HL-60 (cell line): ENCODE results near the gene CDK2.
"Not testable (repeated sequence)": the region's sequence is repeated elsewhere in the genome, so short reads cannot be mapped to it uniquely, and the experiment has no call there.

ENCODE experiments used
- DNase-seq, 2 experiments: peaks; one replicate each; pipeline ENCODE4 v3.0.0-alpha.2; 2010 to 2020; ENCODE audit warnings: low read depth in 1 of 2, low spot score in 1 of 2
- H3K27ac ChIP-seq: fragments of 250-450 bp; sonication (Bioruptor Pico); replicated peaks from 2 replicates; pipeline ENCODE4 v1.5.1; 2020; ENCODE audit warnings: mild to moderate bottlenecking, moderate library complexity
- H3K27me3 ChIP-seq: fragments of 250-450 bp; sonication (Bioruptor Pico); 2 replicates; pipeline ENCODE4 v1.5.1; 2021; ENCODE audit warnings: mild to moderate bottlenecking, moderate library complexity; ENCODE audit not compliant: insufficient read depth, poor library complexity, severe bottlenecking
- H3K4me3 ChIP-seq: replicated peaks from 2 replicates; pipeline ENCODE4 v1.5.1; 2011; ENCODE audit warnings: mild to moderate bottlenecking, control low read depth, low read length; ENCODE audit not compliant: insufficient read depth
- GABPA ChIP-seq: IDR thresholded peaks from 2 replicates; pipeline ENCODE4 v1.6.1; 2012; ENCODE audit warnings: low read depth
- POLR2AphosphoS5 ChIP-seq: IDR thresholded peaks from 2 replicates; pipeline ENCODE4 v1.6.1; 2012; ENCODE audit warnings: low read depth
- SPI1 ChIP-seq: IDR thresholded peaks from 2 replicates; pipeline ENCODE4 v1.6.1; 2012; ENCODE audit warnings: low read depth, mild to moderate bottlenecking, borderline replicate concordance
- long read RNA-seq: library from polyadenylated mRNA; unstranded; transcript quantifications from one replicate; pipeline ENCODE4 v2.0.0, GENCODE V29; 2020
- TF ChIP-seq, protein P1 (sequence below): IDR thresholded peaks from one replicate; pipeline ENCODE4 v1.5.1; 2011; ENCODE audit warnings: low read length, control low read depth, inconsistent platforms; ENCODE audit not compliant: insufficient read depth
- TF ChIP-seq, protein P2 (sequence below): IDR thresholded peaks from 2 replicates; pipeline ENCODE4 v1.6.1; 2012; ENCODE audit warnings: low read depth; ENCODE audit not compliant: insufficient replicate concordance

CDK2 gene
- long read RNA-seq, transcript CDK2-201 (7 exons, 2,296 nt) = major isoform, 296 of 312 reads
- long read RNA-seq, partial matches to known transcripts = 2 of 312 reads
- long read RNA-seq, other reads (novel, unspliced or antisense) = 10 of 312 reads

DNA sequence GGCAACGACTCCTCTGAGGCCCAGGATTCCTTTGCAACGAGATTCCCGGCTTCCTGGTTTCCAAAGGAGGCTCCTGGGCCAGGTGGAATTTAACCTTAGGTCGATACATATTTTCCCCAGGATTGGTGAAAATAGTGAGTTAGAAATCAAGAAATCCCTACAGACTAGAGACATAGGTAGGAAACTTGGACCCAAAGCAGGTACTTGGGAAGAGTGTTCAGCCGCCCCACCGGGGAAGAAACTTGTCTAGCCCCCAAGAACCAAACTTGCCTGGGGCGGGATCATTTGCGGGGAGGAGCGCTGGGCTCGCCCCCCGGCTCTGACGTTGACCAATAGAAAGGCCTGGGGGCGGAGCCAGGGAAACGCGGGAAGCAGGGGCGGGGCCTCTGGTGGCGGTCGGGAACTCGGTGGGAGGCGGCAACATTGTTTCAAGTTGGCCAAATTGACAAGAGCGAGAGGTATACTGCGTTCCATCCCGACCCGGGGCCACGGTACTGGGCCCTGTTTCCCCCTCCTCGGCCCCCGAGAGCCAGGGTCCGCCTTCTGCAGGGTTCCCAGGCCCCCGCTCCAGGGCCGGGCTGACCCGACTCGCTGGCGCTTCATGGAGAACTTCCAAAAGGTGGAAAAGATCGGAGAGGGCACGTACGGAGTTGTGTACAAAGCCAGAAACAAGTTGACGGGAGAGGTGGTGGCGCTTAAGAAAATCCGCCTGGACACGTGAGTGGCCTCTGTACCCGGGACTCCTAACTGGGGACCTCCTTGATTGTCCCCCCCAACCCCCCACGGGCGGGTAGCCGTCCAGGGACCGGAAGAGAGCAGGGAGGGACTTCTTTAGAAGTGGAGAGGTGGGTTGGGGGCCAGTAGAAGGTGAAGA, at the start of gene CDK2:
Gene CDK2, plus strand, starts transcription at position 423 of the 874 bp plus-strand sequence. Its CDS starts 179 bp downstream, at position 602.
- Histone ChIP-seq H3K27me3 (no peaks in the 10 kb centered on the region), H3K27ac (peak within 1 kb of the TSS; percentile 70), H3K4me3 (peak within 1 kb of the TSS; percentile 95)
- TF ChIP-seq, protein P1, sequence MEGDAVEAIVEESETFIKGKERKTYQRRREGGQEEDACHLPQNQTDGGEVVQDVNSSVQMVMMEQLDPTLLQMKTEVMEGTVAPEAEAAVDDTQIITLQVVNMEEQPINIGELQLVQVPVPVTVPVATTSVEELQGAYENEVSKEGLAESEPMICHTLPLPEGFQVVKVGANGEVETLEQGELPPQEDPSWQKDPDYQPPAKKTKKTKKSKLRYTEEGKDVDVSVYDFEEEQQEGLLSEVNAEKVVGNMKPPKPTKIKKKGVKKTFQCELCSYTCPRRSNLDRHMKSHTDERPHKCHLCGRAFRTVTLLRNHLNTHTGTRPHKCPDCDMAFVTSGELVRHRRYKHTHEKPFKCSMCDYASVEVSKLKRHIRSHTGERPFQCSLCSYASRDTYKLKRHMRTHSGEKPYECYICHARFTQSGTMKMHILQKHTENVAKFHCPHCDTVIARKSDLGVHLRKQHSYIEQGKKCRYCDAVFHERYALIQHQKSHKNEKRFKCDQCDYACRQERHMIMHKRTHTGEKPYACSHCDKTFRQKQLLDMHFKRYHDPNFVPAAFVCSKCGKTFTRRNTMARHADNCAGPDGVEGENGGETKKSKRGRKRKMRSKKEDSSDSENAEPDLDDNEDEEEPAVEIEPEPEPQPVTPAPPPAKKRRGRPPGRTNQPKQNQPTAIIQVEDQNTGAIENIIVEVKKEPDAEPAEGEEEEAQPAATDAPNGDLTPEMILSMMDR = no peak
- TF ChIP-seq, protein P2, sequence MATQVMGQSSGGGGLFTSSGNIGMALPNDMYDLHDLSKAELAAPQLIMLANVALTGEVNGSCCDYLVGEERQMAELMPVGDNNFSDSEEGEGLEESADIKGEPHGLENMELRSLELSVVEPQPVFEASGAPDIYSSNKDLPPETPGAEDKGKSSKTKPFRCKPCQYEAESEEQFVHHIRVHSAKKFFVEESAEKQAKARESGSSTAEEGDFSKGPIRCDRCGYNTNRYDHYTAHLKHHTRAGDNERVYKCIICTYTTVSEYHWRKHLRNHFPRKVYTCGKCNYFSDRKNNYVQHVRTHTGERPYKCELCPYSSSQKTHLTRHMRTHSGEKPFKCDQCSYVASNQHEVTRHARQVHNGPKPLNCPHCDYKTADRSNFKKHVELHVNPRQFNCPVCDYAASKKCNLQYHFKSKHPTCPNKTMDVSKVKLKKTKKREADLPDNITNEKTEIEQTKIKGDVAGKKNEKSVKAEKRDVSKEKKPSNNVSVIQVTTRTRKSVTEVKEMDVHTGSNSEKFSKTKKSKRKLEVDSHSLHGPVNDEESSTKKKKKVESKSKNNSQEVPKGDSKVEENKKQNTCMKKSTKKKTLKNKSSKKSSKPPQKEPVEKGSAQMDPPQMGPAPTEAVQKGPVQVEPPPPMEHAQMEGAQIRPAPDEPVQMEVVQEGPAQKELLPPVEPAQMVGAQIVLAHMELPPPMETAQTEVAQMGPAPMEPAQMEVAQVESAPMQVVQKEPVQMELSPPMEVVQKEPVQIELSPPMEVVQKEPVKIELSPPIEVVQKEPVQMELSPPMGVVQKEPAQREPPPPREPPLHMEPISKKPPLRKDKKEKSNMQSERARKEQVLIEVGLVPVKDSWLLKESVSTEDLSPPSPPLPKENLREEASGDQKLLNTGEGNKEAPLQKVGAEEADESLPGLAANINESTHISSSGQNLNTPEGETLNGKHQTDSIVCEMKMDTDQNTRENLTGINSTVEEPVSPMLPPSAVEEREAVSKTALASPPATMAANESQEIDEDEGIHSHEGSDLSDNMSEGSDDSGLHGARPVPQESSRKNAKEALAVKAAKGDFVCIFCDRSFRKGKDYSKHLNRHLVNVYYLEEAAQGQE = peak; percentile 47
- TF ChIP-seq GABPA (peak; percentile 41; the same call in 1 of the 2 replicates), SPI1 (no peak), POLR2AphosphoS5 (peak; percentile 52; the same call in 1 of the 2 replicates)
- peak; percentile 59 to 89 for DNase-seq

DNA sequence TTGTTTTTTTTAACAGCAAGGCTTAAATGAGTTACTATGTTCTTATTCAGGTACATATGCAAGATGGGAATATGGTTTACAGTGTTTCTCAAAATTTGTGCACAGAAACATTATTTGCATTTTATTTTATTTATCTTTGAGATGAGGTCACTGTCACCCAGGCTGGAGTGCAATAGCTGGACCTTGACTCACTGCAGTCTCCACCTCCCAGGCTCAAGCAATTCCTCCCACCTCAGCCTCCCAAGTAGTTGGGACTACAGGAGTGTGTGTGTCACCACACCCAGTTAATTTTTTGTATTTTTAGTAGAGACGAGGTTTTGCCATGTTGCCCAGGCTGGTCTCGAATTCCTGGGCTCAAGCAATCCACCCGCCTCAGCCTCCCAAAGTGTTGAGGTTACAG, 47.6 kb upstream of the CDK2 start:
- not testable (repeated sequence) for H3K4me3 ChIP-seq, H3K27ac ChIP-seq, H3K27me3 ChIP-seq, DNase-seq

DNA sequence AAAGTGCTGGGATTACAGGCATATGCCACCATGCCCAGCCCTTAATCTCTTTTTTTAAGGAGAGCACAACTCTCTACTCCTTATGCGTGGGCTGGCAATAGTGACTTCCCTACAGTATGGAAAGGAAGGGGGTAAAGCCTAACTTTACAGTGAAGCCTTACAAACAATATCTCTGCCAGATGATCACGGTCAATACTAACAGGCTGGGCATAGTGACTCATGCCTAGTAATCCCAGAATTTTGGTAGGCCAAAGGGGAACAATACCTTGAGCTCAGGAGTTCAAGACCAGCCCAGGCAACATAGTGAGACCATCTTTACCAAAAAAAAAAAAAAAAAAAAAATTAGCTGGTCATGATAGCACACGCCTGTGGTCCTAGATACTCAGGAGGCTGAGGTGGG, 44.5 kb upstream of the CDK2 start:
- TF ChIP-seq, protein P1 = no peak
- TF ChIP-seq GABPA = no peak
- TF ChIP-seq, protein P2 = no peak
- TF ChIP-seq POLR2AphosphoS5 = no peak
- no peak for TF ChIP-seq SPI1
- DNase-seq = no peak
- Histone ChIP-seq H3K4me3 (no peak overlapping the region), H3K27ac (no peak overlapping the region), H3K27me3 (no peaks in the 10 kb centered on the region)

DNA sequence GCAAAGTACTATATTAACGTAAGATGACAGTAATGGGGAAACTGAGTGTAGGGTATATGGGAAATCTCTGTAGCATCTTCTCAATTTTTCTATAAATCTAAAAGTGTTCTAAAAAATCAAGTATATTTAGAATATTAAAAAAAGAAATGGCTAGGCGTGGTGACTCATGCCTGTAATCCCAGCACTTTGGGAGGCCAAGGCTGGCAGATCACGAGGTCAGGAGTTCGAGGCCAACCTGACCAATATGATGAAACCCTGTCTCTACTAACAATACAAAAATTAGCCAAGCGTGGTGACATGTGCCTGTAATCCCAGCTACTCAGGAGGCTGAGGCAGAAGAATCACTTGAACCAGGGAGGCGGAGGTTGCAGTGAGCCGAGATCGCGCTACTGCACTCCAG, 43.0 kb upstream of the CDK2 start:
- not testable (repeated sequence) for H3K27me3 ChIP-seq, H3K4me3 ChIP-seq, DNase-seq, H3K27ac ChIP-seq

DNA sequence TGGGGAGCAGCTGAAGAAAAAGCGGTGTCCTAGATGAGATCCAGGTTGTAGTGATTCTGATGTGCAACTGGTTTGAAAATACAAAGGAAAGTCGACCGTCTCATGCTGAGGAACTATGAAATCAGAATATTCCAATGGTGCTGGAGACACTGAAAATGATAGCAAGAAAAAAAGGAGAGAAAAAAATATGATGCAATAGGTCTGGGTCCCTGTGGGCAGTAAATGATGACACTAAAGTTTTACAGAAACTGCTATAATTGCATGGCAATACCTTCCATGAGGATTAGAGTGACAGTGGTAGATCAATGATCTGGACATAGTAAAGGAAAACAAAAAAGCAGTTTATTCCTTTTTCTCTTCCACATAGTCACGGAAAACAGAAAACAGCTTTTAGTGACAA, 41.3 kb upstream of the CDK2 start:
- Histone ChIP-seq H3K4me3 (no peak overlapping the region), H3K27ac (peak overlapping the region; percentile 93; the same call in 1 of the 2 replicates), H3K27me3 (no peaks in the 10 kb centered on the region)
- TF ChIP-seq SPI1 (no peak), POLR2AphosphoS5 (no peak), GABPA (no peak)
- TF ChIP-seq, protein P2 = no peak
- TF ChIP-seq, protein P1 = no peak
- no peak for DNase-seq
